Bone marrow (tissue), 2 donors: ENCODE results near the gene STAC.
"Not testable (repeated sequence)": the region's sequence is repeated elsewhere in the genome, so short reads cannot be mapped to it uniquely, and the experiment has no call there.

Source experiments
- DNase-seq, 2 donors: peaks; one replicate each; lab custom pipeline; 2025; lab: John Stamatoyannopoulos, UW

The STAC gene

DNA sequence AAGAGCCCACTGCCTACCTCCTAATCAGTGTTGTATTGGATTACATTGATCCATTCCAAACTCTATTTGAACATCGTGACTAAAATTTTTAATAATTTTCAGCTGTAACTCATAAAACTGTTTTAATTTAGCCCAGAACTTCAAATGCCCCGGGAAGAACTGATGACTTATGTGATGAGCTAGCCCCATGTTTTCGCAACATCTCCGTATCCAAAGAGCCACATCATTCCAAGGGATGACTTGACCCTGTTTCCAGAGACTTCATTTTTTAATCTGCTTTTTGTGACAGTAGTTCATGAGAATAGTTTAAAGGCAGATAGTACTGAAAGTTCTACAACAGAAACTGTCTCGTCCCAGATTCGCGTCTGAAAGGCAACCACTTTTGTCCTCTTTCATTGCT, 97.4 kb downstream of the STAC start:
- no peak for DNase-seq

DNA sequence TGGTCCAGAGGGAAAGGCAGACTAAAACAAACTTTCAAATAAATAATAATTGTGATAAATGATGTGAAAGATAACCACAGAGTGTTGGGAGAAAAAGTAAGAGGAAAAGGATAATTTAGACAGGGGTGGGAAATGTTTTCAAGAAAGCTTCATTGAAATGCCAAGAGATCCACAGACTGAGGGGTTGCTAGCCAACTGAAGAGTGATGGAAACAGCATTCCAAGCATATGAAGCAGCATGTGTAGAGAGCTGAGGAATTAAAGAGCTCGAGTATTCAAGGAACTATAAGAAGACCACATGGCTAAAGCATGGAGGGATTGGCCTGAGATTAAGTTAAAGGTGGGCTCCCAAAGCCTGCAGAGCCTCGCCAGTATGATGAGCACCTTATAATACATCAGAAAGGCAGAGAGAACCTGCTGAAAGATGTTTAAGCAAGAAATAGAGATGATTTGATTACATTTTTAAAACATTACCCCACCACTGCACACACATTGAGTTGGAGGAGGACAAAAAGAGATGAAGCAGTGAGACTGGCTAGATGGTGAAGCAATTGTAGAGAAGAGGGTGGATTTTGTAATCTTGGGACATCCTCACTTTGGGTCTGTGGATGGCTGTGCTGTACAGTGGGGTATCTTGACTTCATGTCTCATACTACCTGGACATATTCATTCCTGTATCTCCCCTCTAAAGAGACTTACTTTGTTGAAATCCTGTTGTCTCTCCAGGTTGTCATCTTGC, 100.8 kb downstream of the STAC start:
- DNase-seq = no peak

DNA sequence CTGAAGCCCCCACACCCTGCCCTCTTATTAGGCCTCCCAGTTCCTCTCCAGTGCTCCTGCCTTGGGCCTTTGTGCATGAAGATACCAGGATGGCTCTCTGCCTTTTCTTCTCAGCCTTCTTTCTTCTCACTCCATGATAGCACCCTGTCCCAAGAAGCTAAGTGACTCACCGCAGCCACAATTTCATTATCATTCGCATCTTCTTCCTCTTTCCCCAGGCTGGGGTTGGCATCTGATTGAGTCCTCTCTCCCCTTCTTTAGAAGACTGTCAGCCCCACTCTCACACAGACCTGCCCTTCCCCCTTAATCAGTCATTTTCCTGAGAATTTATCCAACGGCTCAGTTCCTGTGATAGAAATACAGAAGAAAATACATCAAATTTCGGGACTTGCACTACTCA, 102.0 kb downstream of the STAC start:
- DNase-seq = no peak

DNA sequence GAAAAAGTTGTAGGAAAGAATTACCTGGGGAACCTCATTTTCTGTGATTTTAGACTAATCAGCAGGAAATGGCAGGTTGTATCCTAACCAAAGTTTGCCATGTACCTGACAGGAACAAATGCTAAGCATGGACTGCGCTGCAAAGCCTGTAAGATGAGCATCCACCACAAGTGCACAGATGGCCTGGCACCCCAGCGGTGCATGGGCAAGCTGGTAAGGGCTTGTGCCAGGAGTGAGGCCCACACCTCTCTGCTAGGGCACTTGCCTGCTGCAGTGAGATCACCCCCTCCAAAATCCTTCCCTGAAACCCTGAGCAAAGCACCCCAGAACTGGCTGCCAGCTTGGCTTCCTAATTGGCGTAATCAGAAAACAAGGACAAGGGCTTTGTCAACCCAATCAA, 102.6 kb downstream of the STAC start:
- DNase-seq = no peak

DNA sequence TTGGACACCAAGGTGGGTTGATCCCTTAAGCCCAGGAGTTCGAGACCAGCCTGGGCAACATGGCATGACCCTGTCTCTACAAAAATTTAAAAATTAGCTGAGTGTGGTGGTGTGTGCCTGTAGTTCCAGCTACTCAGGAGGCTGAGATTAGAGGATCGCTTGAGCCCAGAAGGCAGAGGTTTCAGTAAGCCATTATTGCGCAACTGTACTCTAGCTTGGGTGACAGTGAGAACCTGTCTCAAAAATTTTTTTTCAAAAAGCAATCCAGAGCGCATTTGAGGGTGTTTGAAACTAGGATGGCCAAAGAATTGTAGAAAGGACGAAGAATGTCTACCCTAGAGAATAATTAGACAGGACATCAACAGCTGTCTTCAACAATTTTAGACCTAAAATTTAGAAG, 103.4 kb downstream of the STAC start:
- no peak for DNase-seq

DNA sequence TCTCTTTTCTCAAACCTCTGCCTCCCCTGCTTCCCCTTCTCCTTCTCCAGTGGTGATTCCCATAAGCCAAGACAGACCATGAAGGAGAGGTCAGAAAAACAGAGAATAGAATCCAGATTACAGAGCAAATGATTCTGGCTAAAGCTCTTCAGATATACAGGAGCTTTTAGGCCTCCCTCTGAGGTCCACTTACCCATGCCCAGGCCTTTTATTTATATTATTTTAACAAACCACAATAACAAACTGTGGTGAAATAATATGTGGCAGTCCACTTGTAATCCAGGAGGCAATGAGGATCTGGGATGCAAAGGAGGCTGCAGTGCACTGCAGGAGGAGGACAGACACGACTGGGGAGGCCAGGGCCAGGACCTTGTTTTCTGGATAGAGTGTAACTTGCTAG, 104.1 kb downstream of the STAC start:
- no peak for DNase-seq

DNA sequence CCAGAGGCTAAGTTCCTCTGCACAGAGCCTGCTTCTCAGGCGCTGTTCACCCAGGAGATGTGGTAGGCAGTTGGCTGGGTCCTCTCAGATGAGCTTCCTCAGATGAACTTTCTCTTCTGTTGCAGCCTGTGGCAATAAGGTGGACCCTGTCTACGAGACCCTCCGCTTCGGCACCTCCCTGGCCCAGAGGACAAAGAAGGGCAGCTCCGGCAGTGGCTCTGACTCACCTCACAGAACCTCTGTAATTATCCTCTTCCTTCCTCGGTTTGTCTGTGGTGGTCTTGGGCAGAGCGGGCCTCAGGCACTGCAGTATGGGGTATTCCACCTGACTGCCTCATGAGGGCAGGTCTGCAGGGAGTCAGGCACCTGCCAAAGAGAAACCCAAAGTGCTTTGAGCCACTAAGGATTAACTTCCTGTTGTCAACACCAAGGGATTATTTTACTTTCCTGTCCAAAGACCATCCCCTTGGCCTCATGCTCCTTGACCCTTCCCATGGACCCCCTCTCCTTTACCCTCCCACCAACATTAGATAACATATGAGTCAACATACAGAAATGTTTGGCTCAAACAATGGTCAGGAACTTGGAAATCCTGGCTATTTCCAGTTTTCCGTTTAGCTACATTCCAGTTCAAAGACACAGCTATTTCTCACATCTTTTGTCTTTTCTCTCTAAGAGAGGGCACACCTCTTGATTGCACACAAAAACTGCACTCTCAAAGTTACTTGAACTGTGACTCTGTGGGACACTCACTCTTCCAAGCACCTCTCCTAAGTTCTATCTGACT, 105.9 kb downstream of the STAC start:
- no peak for DNase-seq

DNA sequence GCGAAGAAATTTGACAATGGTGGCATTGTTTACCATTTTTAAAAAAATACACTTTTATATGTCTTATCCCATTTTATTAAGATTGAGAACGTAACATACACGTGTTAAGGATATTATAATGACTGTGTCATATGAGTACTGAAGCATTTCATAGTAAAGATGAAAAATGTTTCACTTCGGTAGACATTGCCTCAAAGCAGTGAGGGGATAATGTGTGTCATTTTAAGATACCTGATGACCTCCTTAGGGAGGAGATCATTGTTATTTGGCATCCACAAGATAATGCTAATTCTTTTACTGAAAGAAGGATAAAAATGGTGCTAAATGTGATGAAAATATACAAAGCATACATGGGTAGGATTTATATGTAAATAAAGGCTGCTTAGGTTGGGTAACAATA, 107.3 kb downstream of the STAC start:
- no peak for DNase-seq

DNA sequence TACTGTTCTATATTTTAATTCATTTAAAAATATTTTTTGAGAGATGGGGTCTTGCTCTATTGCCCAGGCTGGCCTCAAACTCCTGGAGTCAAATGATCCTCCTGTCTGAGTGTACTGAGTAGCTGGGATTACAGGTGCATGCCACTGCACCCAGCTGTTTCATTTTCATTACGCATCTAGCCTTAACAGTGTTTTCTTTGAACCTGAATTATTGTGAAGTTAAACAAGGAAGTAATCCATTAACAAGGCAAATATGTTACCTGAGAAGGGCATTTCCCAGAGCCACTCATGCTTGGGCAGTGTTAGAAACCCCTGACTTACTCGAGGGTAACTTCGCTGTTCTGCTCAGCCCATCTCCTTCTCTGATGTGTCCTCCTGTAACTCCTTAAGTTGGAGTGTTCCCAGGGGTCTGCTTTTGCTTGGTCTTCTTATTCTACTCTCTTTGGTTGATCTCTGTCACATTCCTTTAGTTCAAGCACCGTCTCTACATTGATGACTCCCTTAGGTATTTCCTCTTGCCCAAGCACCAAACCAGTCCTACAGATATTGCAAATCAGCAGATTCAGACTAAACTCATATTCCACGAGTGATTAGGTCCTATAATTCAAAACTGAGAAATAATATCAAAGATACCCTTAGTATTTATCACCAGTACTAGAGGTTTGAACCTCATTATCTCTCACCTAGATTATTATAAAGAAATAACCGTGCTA, 107.9 kb downstream of the STAC start:
- DNase-seq = no peak

DNA sequence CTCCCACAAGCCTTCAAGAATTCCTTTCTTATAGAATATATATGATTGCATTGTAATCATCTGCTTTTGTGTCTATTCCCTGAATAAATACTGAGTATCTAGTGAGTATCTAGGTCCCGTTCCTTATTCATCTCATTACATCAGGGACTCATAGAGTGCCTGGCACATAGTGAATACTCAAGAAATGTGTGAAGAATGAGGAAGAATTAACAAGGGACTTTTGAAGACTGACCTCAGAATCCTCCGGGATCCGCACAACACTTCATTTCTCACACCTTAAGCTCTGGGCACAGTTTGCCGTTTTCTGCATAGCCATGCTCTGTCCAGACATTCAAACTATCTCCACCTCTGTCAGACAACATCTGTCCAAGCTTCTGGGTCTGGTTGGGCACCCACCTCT, 108.8 kb downstream of the STAC start:
- DNase-seq = no peak

DNA sequence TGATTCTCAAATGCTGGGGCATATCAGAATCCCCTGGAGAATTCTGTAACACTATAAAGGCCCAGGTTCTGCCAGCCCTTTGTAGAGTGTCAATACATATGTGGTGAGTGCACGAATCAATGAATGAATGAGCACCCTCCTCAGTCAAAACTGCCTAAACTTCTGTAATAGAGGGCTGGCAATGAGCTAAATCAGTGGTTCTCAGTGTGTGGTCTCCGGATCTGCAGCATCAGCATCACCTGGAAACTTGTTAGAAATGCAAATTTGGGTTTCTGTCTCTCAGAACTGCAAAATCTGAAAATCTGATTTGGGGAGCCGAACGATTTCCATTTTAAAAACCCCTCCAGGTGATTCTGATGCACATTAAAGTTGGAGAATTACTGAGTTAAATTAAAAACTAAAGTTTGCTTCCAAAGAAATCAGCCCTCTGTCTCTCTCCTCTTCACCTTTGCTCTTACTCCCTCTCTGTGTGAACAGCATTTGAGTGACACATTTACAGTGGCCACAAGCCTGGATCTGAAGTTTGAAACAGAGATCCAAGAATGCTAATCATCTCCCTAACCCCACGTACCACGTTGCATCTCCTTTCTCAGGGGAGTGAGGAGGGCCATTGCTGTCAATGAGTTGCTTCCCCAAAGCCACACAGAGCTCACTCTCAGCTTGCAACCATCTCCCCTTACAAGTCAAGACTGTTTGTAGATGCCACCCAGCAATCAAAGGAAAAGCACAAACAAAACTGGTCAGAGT, 109.5 kb downstream of the STAC start:
- DNase-seq = no peak

DNA sequence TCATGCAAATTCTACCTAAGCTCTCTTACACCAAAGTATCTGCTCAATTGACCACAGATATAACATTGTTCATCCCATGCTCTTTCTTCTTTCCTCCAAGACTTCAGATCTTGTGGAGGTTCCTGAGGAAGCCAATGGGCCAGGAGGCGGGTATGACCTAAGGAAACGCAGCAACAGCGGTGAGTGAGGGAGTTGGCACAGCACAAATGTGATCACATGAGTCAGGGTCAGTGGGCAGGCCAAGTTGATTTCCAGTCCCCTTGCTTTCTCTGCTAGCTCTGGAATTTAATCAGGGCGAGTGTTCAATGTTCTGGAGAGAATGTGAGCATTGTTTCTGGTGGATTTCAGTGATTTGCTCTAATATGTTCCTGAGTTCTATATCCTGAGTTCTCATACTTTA, 112.7 kb downstream of the STAC start:
- DNase-seq = no peak

DNA sequence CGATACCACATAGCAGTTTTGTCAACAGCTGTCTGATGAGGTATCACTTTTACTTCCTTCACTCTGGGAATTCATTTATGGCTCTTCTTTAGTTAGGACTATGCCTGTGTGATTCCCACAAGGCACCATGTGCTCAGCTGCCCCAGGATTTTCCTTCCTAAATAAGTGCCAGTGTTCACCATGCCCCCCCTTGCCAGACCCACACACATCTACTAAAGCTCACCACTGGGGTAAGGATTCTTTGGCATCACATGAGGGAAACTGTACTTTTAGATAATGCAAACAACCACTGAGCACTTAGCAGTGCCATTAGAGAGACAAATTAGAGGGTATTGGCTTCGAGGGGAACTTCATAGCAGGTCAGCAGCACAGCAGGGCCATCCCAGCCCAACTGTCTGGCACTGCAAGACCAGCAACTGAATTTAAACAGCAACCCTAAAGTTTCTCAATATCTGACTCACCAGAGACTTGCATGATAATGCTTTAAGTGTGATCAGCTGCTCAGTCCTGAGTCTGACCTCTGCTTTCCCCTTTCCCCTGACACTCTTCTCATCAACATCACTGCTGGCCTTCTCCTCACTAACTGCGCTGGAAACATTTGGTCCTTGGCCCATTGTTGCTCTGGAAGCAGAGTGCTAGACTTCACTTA, 114.3 kb downstream of the STAC start:
- no peak for DNase-seq

DNA sequence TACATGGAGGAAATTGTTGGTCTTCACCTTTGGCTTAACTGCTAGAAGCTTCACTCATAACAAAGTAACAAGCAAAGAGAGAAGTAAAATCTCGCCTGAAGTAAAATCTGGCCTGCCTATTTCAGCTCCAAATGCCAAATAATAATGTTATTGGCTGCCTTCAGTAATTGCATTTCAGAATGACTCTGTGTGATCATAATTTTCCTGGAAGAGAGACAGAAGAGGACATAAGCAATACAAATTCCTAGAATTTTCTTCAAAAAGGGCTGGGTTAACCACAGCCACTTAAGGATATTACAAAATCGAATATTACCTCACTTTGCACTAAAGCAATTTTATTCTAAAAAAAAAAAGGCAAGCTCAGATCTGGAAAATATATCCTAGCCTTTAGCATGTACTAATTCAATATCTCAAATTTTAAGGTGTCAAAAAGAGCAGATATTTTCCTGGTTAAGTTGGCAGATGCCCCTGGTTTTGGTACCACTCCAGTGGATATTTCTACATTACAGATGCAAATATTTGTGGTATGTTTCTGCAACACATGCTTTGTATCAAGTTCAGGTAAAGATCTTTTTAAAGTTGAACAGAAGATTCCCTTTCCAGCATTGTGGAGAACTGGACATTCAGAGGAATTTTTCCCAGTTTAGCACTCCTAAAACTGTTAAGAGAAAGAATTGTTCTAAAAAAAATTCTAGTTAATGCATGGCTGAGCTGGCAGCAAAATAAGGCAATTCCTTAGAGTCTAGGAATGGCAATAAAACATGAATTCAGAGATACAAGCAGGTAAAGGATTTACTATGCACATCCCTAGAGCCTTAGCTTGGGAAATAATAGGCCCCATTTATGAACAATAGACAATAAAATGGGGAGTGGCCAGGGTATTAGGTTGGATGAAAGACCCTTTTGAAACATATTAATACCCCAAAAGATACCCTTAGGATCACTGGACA, 116.7 kb downstream of the STAC start:
- DNase-seq = no peak

DNA sequence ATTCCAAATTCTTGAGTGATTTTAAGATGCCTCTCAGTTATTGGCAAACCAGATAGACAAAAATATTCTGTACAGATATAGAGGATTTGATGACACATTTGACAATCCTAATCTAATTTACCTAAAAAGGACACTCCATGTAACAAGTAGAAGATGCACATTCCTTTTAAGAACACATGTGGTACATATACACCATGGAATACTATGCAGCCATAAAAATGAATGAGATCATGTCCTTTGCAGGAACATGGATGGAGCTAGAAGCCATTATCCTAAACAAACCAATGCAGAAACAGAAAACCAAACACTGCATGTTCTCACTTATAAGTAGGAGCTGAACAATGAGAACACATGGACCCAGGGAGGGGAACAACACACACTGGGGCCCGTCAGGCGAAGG, 119.7 kb downstream of the STAC start:
- not testable (repeated sequence) for DNase-seq

DNA sequence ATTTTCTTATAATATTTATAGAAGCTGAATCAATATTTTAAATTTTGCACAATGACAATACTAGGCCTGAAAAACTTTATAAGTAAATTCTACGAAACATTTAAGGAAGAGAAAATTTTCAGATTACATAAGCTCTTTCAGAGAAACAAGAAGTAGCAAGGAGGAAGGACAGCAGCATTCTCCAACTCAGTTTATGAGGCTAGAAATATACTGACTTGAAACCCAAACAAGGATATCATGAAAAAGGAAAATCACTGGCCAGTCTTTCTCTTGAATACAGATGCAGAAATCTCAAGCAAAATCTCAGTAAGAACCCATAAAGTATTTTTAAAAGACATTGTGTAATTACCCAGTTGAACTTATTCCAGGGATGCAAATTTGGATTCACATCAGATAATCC, 121.3 kb downstream of the STAC start:
- DNase-seq = no peak

DNA sequence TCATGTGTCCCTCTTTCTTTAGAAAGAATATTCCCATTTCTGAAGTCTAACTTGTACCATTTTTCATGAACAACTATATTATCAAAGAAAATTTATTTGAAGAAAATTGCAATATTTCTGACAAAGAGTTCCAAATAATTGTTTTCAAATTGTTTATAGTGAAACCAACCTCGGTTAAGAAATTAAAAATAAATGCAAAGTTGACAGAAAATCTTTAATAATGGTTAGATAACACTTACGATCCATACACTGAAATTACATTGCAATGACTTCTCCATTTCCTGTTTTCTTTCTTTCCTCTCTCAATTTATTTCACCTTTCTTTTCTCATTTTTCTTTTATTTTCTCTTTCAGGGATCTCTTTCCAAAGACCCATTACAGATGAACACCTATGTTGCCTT, 125.1 kb downstream of the STAC start:
- no peak for DNase-seq

DNA sequence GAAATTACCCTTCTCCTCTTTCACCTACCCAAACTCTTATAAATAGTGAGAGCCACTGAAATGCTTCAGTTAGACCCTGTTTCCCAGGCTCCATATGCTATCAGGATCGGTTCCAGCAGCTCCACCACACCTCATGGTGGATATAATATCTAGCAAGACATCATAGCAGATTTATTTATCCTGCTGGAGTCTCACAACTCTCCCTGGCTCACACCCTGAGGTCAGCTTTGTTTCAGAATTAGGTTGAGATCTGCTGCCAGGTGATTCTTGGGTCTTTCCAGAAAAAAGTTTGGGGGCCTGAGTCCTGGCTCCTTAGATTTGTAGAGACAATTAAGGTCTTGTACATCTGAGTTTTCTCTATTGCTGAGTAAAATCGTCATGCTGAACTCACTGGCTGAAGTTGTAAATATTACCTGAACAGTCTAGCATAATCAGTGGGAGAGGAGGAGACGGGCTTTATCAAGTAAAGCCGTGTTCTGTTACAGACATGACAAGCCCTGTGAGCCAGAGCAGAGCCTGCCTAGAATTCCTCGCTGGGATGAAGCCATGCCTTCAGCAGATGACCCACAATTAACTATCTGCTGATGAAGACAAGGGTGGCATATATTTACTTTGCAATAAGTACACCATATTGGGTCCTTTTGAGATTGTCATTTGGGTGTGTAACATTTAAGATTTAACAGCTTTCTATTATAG, 131.6 kb downstream of the STAC start:
- DNase-seq = no peak

DNA sequence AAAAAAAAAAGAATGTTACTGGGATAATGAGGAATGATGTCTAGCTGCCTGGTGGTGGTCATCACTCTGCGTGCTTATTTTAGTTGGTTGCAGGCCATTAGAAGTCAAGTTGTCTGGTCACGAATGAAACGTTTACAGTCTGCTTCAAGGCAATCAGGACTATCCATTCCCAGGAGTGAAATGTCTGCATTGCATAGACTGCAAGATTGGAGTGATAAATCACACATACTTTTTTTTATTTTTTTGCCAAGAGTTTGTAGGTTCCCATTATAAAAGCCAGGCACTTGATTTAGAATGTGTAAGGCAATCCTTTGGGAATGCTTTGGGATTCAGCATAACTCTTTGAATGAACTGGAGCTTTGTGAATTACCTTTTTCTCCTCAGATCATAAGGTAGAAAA, 132.3 kb downstream of the STAC start:
- DNase-seq = no peak

DNA sequence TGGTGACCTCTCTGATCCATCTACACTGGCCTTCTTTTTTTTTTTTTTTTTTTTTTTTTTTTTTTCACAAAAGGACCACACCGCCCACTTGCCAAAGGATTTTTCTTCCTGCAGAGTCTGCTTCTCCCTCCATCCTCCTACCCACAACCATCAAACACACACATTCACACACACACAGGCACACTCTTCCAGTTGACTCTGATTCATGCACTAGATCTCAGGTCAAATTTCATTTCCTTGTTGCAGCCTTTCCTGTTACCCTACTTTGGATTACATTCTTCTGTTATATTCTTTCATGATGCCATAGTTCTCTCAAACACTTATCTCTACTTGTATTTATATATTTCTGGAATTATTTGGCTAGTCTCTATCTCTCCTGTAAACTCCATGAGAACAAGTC, 133.9 kb downstream of the STAC start:
- no peak for DNase-seq
